IPS DF 19.7 (cell line): Measurements from ENCODE around the gene TBX19.

Experiments
- DNase-seq: peaks from one replicate; pipeline ENCODE4 v3.0.0-alpha.2; 2013; ENCODE audit warnings: low read depth, low spot score

Gene TBX19

DNA sequence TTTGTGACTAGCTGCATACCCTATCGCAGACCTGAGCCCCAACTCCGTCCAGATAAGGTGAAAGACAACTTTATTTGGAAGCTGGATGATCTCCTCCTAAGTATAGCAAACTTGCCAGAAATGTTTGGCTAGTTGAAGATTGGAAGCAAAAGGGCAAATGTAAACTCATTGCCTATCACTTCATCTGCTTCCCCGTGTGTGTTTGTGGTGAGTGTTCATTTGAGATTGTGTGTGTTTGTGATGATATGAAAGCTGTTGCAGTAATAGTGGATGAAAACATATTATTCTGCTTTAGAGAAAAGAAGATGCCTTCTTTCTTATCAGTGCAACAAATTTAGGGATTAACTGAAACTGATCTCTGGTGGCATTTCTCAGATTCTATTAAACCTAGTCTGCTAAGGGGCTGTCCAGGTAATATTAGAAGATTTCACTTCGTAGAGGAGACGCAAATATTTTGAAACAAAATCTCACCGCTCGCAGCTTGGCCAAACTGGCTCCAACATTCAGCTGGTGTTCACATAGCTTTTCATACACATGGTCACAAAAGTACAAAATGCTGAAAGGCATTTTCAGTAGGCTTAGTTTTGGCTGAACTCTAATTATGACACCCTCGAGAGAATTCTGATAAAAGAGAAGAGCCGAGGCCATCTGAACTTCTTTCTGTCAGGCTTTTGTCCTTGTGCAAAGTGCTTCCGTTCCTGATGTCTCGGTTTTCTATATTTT is 1.1 kb downstream of the TBX19 start:
- no peak for DNase-seq

DNA sequence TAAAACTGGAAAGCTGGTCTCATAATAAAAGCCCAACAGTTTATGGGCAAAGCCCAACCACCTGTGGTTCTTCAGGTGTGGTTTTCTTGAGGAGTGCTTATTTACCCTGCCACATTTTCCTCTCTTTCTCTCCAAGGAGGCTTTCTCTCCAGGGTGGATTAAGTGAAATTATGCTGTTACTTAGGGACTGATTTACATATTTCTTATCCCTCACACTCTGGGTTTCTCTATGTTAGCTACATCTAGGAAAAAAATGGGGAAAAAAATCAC is 4.8 kb downstream of the TBX19 start:
- no peak for DNase-seq

DNA sequence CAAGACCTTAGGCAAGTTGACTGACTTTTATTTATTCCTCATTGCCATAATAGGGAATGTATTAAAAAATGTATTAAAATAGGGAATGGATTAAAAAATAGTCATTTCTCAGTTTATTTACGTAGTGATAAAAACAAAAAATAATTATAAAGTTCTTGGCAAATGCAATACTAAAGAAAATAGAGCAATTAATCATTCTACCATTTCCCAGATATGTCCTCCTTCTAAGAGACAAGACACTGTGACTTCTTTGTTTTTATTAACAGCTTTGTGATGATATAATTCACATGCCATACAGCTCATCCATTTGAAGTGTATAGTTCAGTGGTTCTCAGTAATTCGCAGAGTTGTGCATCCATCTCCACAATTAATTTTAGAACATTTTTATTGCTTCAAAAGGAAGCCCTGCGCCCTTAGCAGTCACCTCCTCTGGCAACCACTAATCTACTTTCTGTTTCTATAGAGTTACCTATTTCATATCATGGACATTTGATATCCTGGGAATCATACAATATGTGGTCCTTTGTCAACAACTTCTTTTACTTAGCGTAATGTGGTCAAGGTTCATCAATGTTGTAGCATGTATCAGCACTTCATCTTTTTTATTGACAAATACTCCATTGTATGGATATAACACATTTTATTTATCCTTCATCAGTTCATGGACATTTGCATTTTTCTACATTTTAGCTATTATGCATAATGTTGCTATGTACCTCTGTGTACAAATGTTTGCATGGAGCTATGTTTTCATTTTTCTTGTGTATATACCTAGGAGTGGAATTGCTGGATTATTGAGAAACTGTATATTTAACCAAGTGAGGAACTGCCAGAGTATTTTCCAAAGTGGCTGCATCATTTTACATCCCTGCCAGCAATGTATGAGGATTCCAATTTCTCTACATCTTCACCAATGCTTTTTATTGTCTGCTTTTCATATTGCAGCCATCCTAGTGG is 5.6 kb downstream of the TBX19 start:
- no peak for DNase-seq

DNA sequence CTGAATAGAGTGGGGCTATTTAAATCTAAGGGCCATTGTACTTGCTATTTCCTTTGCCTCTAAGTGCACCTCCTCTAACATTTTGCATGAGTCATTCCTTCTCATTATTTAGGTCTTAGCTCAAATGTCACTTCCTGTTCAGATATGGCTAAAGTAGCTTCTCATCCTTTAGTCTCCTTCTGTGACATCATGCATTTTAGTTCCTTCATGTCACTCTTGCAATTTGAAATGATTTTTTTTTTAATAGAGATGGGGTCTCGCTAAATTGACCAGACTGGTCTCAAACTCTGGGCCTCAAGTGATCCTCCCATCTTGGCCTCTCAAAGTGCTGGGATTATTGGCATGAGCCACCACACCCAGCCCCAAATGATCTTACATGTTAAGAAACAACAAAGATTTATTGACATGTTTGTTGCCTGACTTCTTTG is 6.6 kb downstream of the TBX19 start:
- no peak for DNase-seq

DNA sequence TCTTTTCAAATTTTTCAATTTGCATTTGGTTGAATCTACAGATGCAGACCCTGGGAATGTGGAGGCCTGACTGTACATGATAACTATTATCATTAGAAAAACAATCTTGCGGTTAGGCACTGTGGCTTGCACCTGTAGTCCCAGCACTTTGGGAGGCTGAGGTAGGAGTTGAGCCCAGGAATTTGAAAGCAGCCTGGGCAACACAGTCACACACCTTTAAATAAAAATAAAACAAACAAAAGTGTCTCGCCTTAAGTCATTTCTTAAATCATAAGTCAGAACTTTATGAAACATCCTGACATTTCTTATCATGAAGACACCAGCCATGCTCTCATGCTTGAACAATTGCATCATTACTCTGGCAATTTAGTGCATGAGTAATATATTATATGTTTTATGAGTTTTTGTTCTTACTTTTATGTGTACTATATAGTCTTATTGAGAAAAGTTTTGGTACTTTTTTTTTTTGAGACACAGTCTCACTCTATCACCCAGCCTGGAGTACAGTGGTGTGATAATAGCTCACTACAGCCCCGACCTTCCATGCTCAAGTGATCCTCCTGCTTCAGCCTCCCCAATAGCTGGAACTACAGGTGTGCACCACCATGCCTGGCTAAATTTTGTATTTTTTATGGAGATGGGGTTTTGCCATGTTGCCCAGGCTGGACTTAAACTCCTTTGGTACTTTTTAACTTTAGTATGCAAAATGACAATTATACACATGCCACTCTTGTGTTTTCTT is 7.8 kb downstream of the TBX19 start:
- DNase-seq: no peak

DNA sequence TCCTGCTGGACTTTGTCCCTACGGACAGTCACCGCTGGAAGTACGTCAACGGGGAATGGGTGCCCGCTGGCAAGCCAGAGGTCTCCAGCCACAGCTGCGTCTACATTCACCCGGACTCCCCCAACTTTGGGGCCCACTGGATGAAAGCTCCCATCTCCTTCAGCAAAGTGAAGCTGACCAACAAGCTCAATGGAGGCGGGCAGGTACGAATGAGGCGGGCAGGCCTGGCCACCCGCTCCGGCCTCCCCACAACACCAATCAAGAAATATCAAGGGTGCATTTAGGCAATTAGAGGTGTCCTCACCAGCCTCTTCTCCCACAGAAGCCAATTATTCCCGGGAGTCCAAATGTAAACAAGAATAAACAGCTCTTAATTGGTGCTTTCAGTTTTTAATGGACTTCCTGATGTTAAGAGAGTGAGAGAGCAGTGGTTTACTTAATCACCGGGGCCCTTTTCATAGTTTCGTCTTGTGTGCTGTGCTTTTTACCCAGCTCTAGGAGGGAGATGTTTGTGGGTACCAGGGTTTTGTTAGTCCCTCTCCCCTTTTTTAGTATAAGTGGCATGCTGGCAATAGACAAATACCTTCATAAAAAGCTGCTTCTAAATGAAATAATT is 10.7 kb downstream of the TBX19 start:
- no peak for DNase-seq

DNA sequence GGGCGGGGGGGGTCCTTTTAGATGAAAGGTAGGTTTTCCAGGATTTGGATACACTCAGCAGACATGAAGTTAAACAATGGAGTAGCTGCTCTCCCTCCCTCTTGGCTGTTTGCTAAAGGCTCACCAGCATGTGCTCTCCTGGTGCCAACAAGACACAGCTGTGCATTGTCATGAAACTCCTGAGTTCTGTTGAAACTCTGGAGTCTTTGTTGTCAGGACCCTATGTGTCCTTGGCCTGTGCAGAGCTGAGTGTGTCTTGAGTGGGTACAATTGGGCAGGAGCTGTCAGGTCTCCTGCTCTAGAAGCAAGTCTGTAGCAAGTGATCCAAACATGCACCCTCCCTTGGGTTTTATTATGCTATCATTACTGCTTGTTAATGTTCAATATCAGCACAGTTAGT is 12.7 kb downstream of the TBX19 start:
- no peak for DNase-seq

DNA sequence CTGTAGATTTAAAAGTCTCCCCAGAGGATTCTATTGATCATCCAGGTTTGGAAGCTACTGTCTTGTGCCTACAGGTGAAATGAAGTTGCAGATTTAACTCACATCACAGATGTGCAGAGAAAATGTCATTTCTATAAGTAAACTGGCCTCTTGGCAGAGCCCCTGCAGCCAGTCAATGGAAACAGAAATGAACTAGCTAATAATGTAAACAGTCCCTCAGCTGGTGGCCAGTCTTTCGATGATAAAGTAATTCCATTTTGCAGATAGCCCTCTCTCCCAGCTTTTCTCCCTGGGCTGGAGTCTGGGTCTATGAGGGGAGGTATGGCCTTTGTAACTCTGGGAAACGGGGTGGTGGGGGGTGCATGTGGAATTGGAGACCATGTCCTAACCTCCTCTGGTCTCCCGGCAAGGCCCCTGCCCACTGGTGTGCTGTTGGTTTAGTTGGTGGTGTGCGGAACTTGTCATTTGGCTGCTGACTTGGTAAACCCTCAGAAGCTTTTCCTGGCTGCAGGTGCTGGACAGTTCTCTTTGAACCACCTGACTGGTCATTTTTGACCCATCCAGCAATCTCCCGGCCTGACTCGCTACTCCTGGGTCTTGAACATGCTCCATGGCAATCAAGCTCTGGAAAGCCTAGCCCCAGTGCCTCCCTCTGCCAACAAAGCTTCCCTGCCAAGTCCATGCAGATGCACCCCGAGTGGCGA is 14.9 kb downstream of the TBX19 start:
- no peak for DNase-seq

DNA sequence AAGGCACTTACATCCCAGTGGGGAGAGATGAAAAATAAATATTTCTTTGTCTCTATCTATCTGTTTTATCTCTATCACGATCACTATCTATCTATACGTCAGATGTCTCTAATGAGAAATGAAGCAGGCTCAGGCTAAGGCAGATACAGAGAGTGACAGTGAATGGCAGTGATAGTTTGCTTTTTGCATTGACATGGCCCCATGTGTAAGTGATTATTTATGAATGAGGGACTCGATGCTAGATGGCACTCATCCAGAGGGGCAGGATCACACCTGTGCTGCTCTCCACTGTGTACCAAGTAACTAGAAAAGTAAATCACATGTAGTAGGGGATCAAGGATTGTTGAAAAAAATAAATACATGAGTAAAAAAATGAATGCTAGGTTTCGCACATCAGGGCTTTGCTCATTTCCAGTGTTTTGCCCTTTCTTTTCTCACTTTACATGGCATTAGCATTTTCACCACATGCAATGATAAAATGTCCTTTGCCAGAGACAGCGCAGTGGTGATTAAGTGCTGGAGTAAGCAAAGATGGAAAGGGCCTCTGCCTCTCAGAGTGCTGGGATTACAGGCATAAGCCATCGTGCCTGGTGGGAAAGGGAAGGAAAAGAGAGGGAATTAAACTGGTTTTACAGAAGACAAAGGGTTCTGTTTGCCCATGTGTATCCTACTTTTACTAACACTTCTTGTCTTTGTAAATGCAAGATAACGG is 16.5 kb downstream of the TBX19 start:
- no peak for DNase-seq

DNA sequence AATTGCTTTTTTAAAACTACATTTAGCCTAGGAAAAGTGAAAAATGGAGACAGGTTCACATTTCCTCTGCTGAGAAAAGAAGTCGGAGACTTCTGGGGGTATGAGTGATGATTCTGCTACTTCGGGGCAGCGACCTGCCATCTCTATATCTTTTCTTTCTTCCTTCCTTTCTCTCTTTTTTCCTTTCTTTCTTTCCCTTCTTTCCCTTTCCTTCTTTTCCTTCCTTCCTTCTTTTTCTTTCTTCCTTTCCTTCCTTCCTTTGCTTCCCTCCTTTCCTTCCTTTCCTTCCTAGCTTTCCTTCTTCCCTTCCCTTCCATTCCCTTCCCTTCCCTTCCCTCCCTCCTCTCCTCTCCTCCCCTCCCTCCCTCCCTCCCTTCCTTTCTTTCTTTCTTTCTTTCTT is 17.8 kb downstream of the TBX19 start:
- no peak for DNase-seq

DNA sequence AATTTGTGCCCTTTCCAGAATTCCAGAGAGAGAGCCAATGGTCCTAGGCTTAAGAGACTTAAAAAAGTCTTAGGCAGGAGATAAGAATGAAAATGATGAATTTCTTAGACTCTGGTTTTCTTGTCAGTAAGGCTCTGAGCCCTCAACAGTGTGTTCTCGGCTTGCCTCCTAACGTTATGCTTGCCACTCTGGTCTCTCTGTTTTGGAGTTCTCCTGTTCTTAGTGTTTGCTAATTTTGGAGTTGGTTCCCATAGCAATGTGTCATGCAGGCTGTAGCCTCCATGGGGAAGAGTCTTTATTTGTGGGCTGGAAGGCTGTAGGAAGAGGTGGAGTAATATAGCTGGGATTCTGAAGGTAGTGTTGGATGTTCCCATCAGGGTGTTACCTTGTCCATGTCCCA is 19.9 kb downstream of the TBX19 start:
- DNase-seq: no peak

DNA sequence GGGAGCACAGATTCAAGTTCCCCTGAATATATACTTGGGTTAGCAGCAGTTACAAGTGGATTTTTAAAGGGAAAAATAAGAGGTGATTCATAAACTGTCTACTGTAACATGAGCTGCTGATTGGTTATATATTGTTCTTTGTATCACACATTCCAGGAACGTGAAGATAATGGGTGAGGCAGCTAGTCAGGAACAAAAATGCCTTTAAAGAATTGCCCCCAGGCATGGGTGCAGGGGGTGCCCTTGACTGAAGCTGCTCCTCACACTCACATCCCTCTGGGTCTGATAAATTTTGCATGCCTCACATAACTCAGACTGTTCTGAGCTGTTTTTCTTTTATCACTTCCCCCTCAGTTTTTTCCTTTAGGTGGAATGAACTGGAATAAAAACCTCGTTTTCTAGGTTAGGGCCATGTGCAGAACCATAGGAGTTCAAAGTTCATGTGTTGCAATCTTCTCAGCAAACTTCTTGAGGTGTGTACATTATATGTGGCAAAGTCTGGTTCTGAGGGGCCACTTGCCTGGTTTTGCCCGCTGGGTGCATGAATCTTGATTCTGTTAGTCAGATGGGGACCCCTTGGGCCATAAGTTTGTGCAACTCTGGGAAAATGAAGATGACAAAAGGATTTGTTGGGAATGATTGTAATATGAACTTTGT is 21.1 kb downstream of the TBX19 start:
- no peak for DNase-seq

DNA sequence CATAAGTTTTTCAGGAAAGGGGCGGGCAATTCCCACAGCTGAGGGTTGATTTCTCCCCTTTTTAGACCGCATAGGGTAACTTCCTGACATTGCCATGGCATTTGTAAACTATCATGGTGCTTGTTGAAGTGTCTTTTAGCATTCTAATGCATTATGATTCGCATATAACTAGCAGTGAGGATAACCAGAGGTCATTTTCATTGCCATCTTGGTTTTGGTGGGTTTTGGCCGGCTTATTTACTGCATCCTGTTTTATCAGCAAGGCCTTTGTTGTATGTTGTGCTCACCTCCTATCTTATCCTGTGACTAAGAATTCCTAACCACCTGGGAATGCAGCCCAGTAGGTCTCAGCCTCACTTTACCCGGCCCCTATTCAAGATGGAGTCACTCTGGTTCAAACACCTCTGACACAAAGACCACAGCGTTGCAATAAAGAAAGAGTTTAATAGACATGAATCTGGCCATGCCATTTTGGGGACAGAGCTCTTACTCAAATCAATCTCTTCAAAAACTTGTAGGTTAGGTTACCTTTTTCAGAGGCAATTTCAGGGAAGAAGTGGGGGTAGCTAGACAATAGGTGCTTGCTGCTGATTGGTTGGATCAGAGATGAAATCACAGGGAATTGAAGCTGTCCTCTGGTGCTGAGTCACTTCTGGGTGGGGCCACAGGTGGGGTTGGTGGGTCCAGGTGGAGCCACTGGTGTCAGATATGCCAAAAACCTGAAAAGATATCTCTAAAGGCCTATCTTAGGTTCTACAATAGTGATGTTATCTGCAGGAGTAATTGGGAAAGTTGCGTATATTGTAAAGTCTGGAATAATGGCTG is 23.3 kb downstream of the TBX19 start:
- DNase-seq: no peak

DNA sequence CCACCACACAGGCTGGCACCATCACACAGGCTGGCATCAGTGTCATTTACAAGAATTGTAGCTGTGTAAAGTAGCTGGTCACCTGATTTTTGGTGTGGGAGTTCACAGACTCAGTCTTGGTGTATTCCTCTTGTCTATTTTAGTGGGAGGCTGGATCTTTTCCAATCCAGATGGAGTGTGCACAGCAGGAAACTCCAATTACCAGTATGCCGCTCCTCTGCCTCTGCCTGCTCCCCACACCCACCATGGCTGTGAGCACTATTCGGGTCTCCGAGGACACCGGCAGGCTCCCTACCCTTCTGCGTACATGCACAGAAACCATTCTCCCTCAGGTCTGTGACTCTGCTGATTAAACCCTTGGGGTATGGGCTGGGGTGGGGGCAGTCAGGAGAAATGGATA is 24.2 kb downstream of the TBX19 start:
- no peak for DNase-seq

DNA sequence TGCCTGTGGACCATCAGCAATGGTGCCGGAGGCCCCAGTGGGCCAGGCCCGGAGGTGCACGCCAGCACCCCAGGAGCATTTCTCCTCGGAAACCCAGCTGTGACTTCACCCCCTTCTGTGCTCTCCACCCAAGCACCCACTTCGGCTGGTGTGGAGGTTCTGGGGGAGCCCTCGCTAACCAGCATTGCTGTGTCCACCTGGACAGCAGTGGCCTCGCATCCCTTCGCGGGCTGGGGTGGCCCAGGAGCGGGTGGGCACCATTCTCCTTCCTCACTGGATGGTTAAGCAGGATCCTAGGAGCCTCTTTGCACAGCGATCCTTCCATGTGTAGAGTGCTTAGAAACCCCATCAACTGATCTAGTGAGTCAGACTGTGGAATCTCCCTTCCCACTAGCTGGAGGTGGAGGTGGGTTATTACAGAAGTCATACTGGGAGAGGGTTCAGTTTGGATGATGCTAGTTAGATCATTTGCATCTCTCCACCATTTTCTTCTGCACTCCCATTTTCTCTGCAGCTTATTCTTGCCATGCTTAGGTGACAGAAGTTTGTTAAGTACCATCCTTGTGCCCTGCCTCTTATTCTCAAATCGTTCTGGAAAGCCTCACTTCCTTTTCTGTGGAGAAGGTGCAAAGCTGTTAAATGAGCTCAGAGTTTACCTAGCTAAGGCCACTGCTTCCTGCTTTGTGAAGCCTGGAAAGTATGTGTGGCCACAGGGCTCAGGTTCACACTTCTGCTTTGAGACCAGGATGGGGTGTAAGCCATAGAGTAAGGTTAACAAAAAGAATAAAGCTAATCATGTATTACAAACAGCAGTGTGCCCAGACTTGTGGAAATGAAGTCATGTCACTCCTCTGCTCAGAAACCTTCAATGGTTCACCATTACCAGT is 32.3 kb downstream of the TBX19 start:
- no peak for DNase-seq

DNA sequence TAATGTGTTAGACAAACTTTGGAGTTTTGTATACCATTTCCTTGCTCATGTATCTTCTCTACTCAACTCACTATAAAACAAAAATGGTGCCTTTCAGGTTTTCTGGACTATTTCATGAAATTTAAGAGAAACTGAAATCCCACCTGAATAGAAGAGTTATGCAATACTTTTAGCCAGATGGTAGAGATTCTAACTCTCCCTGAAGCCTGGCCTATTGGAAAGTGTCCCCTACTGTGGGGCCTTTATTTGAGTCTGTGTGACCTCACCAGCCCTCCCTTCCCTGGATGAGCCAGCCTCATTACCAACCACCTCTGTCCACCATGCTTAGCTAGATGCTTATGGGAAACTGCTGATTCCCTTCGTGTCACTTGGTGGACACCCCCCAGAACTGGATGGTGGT is 35.5 kb downstream of the TBX19 start:
- no peak for DNase-seq

DNA sequence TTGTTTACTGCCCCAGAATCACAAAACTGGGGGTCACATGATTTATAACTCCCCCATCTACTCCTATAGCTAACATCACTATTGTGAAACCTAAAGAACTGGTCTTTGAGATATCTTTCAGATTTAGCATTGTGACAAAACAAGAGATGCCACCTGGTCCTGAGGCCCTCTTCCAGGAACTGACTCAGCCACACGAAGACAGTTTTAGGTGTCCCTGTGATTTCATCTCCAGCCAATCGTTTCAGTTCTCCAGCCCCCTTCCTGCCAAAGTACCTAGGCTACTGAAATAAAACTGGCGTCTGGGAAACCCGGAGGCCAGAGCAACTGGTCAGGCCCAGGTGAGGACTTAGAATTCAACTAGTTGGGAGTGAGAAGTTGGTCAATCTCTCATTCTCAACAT is 36.6 kb downstream of the TBX19 start:
- DNase-seq: no peak

DNA sequence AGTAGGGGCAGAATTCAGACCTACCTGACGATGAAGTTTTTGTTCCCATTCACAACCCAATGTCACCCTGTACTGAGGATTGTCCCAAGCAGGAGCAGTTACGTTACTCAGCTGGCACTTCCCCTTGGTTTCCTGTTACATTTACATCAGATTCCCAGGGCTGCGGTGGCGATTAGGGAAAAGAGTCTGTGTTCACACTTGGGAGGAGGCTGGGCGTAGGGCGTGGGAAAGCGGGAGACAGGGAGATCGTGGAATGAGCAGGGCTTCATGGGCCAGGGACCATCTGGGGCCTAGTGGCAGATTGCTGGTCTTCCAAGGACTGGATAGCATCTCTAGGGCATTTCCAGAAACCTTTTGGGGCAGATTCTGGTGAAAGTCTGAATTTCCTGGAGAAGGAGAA is 39.0 kb downstream of the TBX19 start:
- DNase-seq: peak; percentile 17
